Activated CD4-positive, CD25-positive, alpha-beta regulatory T cell treated with anti-CD3 and anti-CD28 coated beads, Interleukin-2, amount 50 U/mL, for 72 hours (primary cell): ENCODE results near the gene TOMM6.
A peak's percentile ranks its signal among the peaks of the same experiment; 100 is the strongest.
"Not testable (repeated sequence)": the region's sequence is repeated elsewhere in the genome, so short reads cannot be mapped to it uniquely, and the experiment has no call there.

Experiments
- DNase-seq: peaks from one replicate; pipeline ENCODE4 v3.0.0; 2021

The TOMM6 gene

DNA sequence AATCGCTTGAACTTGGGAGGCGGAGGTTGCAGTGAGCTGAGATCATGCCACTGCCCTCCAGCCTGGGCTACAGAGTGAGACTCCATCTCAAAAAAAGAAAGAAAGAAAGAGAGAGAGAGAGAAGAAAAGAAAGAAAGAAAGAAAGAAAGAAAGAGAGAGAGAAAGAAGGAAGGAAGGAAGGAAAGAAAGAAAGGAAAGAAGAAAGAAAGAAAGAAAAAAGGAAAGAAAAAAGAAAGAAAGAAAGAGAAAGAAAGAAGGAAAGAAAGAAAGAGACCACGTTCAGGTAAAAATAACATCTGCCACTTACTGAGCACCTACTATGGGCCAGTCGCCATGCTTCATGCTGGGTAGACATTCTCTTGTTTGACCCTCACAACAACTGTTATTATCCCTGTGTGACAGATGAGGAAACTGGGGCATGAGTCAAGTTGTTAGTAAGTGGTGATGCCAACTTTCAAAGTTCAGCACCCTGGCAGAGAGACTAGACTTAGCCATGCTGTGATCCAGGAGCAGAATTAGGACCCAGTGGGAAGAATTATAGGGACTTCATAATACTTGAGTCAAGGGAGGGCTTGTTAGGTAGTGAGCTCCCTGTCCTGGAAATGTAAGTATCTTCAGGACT lies 21.3 kb upstream of the TOMM6 start:
- not testable (repeated sequence) for DNase-seq

- DNase-seq = no peak
Observed at GRCh38 chr6:41767112-41767833, 20.2 kb upstream of the TOMM6 start.

GRCh38 chr6:41768545-41769308 lies 18.8 kb upstream of the TOMM6 start:
- DNase-seq = no peak

- no peak for DNase-seq
Observed at GRCh38 chr6:41769376-41769775, 18.1 kb upstream of the TOMM6 start.

- DNase-seq = no peak
Observed at GRCh38 chr6:41770381-41771057, 17.0 kb upstream of the TOMM6 start.

DNA sequence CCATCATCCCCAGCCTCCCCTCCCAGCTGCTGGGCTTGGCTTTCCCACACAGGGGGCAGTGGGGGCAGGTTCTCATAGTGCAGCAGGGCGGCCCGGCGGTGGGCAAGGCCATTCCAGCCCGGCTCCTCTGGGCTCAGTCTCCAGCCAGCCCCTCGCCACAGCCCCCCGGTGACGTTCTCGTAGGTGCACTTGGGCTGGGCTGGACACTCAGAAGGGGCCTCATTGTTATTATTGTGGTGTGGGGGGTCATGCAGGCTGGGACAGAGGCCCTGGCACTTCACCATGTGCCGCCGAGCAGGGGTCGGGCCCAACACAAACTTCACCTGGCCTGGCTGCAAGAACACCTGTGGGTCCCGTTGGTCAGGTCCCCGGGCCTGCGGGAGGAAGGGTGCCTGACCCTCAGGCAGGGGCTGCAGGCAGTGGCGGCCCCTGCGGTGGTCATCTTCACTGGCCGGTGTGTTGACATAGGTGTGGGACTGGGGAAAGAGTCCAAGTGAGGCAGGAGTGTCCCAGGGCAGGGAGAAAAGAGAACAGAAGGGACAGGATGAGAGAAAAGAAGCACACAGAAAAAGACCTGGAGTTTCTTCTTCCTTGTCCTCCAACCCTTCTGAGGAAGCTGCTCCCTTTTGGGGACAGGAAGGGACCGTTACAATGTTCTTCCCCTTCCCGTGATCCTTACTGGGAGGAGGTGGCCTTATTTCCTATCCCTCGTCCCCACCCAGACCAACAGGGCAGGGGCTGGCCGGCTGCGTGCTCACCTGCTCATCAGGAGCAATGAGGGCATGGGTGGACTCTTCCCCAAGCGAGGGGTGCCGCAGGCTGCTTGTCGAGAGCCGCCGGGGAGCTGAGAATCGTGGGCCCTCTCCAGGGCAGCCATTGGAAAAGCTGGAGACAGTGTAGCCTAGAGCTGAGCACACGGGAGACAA lies 16.2 kb upstream of the TOMM6 start:
- no peak for DNase-seq

DNA sequence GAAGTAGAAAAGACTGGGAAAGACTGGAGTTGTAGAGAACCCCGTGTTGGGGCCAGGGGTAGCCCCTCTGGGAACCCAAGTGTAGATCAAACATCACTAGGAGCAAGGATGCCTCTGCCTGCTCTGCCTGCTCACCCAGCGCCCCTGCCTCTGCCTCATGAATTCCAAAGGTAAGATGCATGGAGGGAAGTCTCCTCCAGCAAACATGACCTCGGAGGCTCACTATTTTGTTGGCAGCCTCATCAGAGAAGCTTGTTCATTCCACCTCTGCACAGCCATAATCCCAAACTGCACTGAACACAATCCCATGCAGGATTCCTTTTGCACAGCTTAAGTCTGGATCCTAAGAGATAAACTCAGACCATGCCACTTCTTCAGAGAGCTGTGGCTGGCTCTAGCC lies 12.7 kb upstream of the TOMM6 start:
- DNase-seq = no peak

DNA sequence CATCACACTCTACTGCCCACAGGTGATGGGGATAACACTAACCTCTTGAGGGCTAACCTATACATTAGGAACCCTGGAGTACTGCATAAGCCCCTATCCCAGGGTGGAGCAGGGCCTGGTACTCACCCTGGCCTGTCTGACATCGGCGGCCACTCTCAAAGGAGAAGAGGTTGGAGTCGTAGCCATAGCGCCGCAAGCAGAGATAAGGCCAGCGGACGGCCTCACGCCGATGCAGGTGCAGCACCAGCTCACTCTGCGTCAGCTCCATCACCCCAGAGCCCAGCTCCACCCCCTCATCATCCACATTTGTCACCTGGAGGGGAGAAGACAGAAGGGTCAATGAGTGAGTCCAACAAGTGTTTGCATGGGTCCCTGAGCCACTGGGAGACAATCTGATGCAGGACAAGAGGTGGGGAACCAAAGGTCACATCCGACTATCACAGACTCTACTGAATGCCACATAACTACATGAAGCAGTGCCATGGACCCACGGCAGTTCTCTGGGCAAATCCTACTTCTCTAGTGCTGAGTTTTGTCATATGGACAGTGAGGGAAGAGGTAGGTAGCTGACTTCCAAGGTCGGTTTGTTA lies 12.1 kb upstream of the TOMM6 start:
- no peak for DNase-seq

- no peak for DNase-seq
Observed at GRCh38 chr6:41777551-41778285, 9.8 kb upstream of the TOMM6 start.

GRCh38 chr6:41778895-41779294 lies 8.6 kb upstream of the TOMM6 start:
- DNase-seq = no peak

- no peak for DNase-seq
Observed at GRCh38 chr6:41779336-41779735, 8.2 kb upstream of the TOMM6 start.

GRCh38 chr6:41779788-41780550 lies 7.5 kb upstream of the TOMM6 start, which contains the start of gene FRS3:
Gene FRS3, minus strand, starts transcription at chr6:41779900. Its CDS starts 2,913 bp downstream, at chr6:41776987.
- peak; percentile 100 for DNase-seq

GRCh38 chr6:41780551-41781365 lies 6.7 kb upstream of the TOMM6 start, which contains the start of gene PRICKLE4:
Gene PRICKLE4, plus strand, starts transcription at chr6:41780782. Its CDS starts 2,692 bp downstream, at chr6:41783474.
- DNase-seq = no peak

GRCh38 chr6:41781366-41781730 lies 6.1 kb upstream of the TOMM6 start:
- no peak for DNase-seq

DNA sequence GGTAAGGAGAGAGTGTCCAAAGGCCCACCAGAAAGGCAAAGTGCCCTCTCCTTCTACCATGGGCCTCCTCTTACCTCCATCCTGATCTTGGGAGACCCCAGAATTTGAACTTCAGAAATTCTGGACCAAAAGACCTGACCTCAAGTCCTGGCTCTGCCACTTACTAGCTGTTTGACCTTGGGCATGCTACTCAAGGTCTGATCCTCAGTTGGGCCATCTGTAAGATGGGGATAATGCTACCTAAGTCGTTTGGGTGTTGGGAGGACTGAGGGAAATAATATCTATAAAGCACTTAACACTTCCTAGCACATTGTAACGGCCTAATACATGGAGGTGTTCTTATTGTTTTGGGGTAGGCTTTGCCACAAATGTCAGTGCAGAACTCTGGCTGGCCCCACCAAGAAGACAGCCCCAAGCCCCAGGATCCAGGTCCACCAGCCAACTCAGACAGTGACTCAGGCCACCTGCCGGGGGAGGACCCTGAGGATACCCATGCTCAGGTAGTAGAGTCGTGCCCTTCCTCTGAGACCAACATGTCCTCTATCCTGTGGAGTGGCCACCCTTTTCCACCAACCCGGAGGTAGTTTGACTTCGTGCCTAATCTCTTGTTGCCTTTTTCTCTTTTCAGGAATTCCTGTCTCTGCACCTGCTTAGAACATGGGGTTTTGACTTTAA lies 4.3 kb upstream of the TOMM6 start:
- DNase-seq = no peak

DNA sequence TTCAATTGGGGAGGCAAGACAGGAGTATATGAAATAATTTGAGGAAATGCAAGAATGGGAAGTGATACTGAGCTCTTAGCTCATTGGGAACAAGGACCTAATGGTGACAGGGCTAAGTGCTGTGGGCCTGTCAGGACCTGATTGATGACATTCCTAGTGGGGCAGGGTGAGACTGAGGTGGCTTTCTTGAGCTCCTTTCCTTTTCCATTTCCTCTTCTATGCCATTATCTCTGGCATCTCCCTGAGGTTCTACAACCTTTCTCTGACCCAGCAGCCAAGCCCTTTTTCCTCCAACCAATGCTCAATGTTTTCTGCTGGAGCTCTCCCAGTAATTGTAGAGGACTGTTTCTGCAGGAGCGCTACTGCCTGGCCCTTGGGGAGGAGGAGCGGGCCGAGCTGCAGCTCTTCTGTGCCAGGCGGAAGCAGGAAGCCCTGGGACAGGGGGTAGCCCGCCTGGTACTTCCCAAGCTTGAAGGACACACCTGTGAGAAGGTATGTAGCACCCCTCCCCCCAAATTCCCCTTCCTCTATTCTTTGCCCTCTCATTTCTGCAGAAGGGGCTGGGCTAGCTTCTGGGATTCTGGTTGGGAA lies 2.8 kb upstream of the TOMM6 start:
- no peak for DNase-seq

DNA sequence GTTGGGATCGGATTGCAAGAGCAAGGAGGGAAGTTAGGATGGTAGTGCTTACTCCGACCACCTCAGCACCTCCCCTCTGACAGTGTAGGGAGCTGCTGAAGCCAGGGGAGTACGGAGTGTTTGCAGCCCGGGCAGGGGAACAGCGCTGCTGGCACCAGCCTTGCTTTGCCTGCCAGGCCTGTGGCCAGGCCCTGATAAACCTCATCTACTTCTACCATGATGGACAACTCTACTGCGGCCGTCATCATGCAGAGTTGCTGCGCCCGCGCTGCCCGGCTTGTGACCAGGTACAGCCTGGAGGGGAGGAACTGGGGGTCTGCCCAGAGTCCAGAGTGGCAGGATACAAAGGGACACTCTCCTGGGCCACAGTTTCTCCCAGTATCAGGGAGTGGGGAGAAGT lies 2.2 kb upstream of the TOMM6 start:
- no peak for DNase-seq
